Measurements from ENCODE around the gene EFNA5. TPM values are rescaled to one million over a fixed set of nuclear protein-coding genes. Genes with fewer than 3 reads are reported as not detected.

EFNA5 gene
- total and polyA plus RNA-seq, 2 of the 8 experiments (the other 6 are each of a cell fraction or from before 2014, with no cell fraction given) = 9.6 to 21.8 TPM

- no peak for FAIRE-seq
These were observed 223.8 kb downstream of the EFNA5 start for GRCh38 chr5:107446972-107447371.

More at GRCh38 chr5:107446972-107447371, 223.8 kb downstream of the EFNA5 start:
- Histone ChIP-seq H4K8ac (ENCODE audit: extremely low read depth, insufficient read depth, low read length) (no peak overlapping the region), H3K4ac (replicated peaks; ENCODE audit: insufficient read length, low read depth, low read length) (no peak overlapping the region), H3K36me3 (ENCODE audit: control insufficient read depth in 2 of 4, insufficient read depth in 4 of 4, low read length in 3 of 4) (no peaks in the 10 kb centered on the region), H2BK12ac (ENCODE audit: low read depth, low read length) (no peak overlapping the region), H4K5ac (ENCODE audit: insufficient read length, low read depth, low read length) (no peak overlapping the region), H2AK5ac (ENCODE audit: low read depth, low read length) (no peak overlapping the region), H3K23ac (ENCODE audit: insufficient read length) (no peak overlapping the region), H3K4me3 (ENCODE audit: extremely low read depth in 1 of 4, insufficient read depth in 2 of 4, low read depth in 3 of 4, low read length in 4 of 4) (no peak overlapping the region), H4K91ac (replicated peaks; ENCODE audit: insufficient read length, low read length) (no peak overlapping the region), H3K4me1 (replicated peaks in 1 of 4; ENCODE audit: control insufficient read depth in 3 of 4, insufficient read depth in 4 of 4, low read length in 3 of 4) (no peaks in the 10 kb centered on the region; a peak in 1 of 7 replicates), H3K79me2 (ENCODE audit: control insufficient read depth in 1 of 2, insufficient read depth in 2 of 2, low read length in 2 of 2) (peaks cover 0 to 2% of the 10 kb centered on the region in 2 experiments; a peak in 1 of 4 replicates), H3K9me3 (ENCODE audit: insufficient read depth in 2 of 2, low read depth in 1 of 2, low read length in 1 of 2) (no peaks in the 10 kb centered on the region), H3K9ac (replicated peaks in 1 of 4; ENCODE audit: extremely low read depth in 1 of 4, low read depth in 3 of 4, low read length in 3 of 4) (no peak overlapping the region), H3K56ac (replicated peaks; ENCODE audit: insufficient read length, low read depth, low read length) (no peak overlapping the region), H3K27ac (ENCODE audit: low read depth, low read length) (no peak overlapping the region), H4K20me1 (replicated peaks in 1 of 2; ENCODE audit: control insufficient read depth in 1 of 2, insufficient read depth in 2 of 2, low read length in 2 of 2) (no peaks in the 10 kb centered on the region), H2AFZ (ENCODE audit: low read length) (no peak overlapping the region), H3K79me1 (ENCODE audit: low read depth, low read length) (no peaks in the 10 kb centered on the region), H3K18ac (ENCODE audit: extremely low read depth, low read length) (no peak overlapping the region), H2BK15ac (ENCODE audit: low read length) (no peak overlapping the region), H2BK5ac (ENCODE audit: low read depth, low read length) (no peak overlapping the region), H3K27me3 (replicated peaks in 1 of 4; ENCODE audit: control insufficient read depth in 3 of 4, extremely low read depth in 1 of 4, insufficient read depth in 3 of 4, low read length in 3 of 4) (no peaks in the 10 kb centered on the region), H3K23me2 (ENCODE audit: low read depth, low read length) (no peaks in the 10 kb centered on the region), H3K4me2 (ENCODE audit: insufficient read depth in 1 of 2, low read depth in 2 of 2, low read length in 2 of 2) (no peak overlapping the region), H2BK120ac (replicated peaks; ENCODE audit: low read depth, low read length) (no peak overlapping the region), H2BK20ac (ENCODE audit: low read length) (no peak overlapping the region), H3K14ac (ENCODE audit: insufficient read length) (no peak overlapping the region)
- WGBS, 2 experiments (ENCODE audit: extremely low coverage in 1 of 2, insufficient coverage in 1 of 2, insufficient read length in 1 of 2, insufficient replicate concordance in 2 of 2, low coverage in 1 of 2, low lambda C conversion rate in 2 of 2, missing lambda C conversion rate in 1 of 2) = 88% methylated on average over 3 of the region's 3 CpGs; no CpG with 5 or more reads in 1 of the 2 experiments
- ChIA-PET POLR2A (ENCODE audit: partially characterized antibody) (interaction anchor here (0.6 kb wide), 1 partner anchor 142 kb away, joined by 3 read pairs; no protein-coding TSS in a partner anchor), CTCF (ENCODE audit: partially characterized antibody) (interaction anchor here (1.6 kb wide), 1 partner anchor 19 kb away, joined by 3 read pairs; no protein-coding TSS in a partner anchor)
- TF ChIP-seq CHD1 (IDR thresholded peaks at IDR 0.05; ENCODE audit: low read depth, low read length) (no peak), MAFK (IDR thresholded peaks at IDR 0.05; ENCODE audit: low read depth, low read length) (peak; percentile 84)
- no peak for DNase-seq (ENCODE audit: low read depth in 1 of 2, low spot score in 2 of 2)

Measured in H1 (cell line).